ENCODE results near the gene TNXB. TPM values are rescaled to one million over a fixed set of nuclear protein-coding genes. Genes with fewer than 3 reads are reported as not detected.

Gene TNXB
- polyA plus RNA-seq, 1 donor from 2014 or later: 3.3 TPM

- Histone ChIP-seq H3K79me2 (replicated peaks; ENCODE audit: insufficient read depth, low read length) (no peaks in the 10 kb centered on the region), H3K9me3 (ENCODE audit: low read length) (no peaks in the 10 kb centered on the region), H3K27me3 (ENCODE audit: insufficient read depth, low read depth, low read length) (no peaks in the 10 kb centered on the region), H3K9ac (ENCODE audit: low read length) (no peak overlapping the region), H3K4me3 (ENCODE audit: low read length) (no peak overlapping the region), H2AFZ (ENCODE audit: low read depth, low read length) (no peak overlapping the region), H3K36me3 (ENCODE audit: insufficient read depth, low read length) (no peaks in the 10 kb centered on the region), H3F3A (ENCODE audit: insufficient read depth, low read length, poor library complexity, severe bottlenecking) (no peaks in the 10 kb centered on the region), H3K27ac (ENCODE audit: low read length) (no peak overlapping the region), H4K20me1 (ENCODE audit: insufficient read depth) (no peaks in the 10 kb centered on the region), H3K9me2 (ENCODE audit: insufficient read depth, low read length) (no peaks in the 10 kb centered on the region), H3K4me2 (ENCODE audit: low read length) (no peak overlapping the region)
- TF ChIP-seq TAF1 (IDR thresholded peaks at IDR 0.05; ENCODE audit: low read depth): no peak
- no peak for TF ChIP-seq SMC3 (conservative IDR thresholded peaks at IDR 0.05; ENCODE audit: poor library complexity)
- TF ChIP-seq EP300 (conservative IDR thresholded peaks at IDR 0.05; ENCODE audit: poor library complexity, severe bottlenecking): no peak
- TF ChIP-seq CTCF (IDR thresholded peaks at IDR 0.05; ENCODE audit: poor library complexity, severe bottlenecking): no peak
- no peak for TF ChIP-seq RAD21 (conservative IDR thresholded peaks at IDR 0.05)
- TF ChIP-seq REST (IDR thresholded peaks at IDR 0.05; ENCODE audit: borderline replicate concordance): no peak
- no peak for TF ChIP-seq EZH2 (IDR thresholded peaks at IDR 0.05; ENCODE audit: borderline replicate concordance, insufficient read depth, low read length, poor library complexity, severe bottlenecking)
Measured at GRCh38 chr6:32140420-32141046, 31.4 kb upstream of the TNXB start.

- TF ChIP-seq EZH2 (IDR thresholded peaks at IDR 0.05; ENCODE audit: borderline replicate concordance, insufficient read depth, low read length, poor library complexity, severe bottlenecking) (no peak), CTCF (IDR thresholded peaks at IDR 0.05; ENCODE audit: poor library complexity, severe bottlenecking) (no peak), REST (IDR thresholded peaks at IDR 0.05; ENCODE audit: borderline replicate concordance) (no peak), SMC3 (conservative IDR thresholded peaks at IDR 0.05; ENCODE audit: poor library complexity) (no peak), RAD21 (conservative IDR thresholded peaks at IDR 0.05) (no peak), MXI1 (conservative IDR thresholded peaks at IDR 0.05; ENCODE audit: poor library complexity, severe bottlenecking) (no peak), EP300 (conservative IDR thresholded peaks at IDR 0.05; ENCODE audit: poor library complexity, severe bottlenecking) (no peak), POLR2AphosphoS5 (IDR thresholded peaks at IDR 0.05) (no peak)
- no peak overlapping the region for H2AFZ ChIP-seq (ENCODE audit: low read depth, low read length)
- no peak overlapping the region for H3K4me2 ChIP-seq (ENCODE audit: low read length)
- no peak overlapping the region for H3K9ac ChIP-seq (ENCODE audit: low read length)
- no peaks in the 10 kb centered on the region for H3K27me3 ChIP-seq (ENCODE audit: insufficient read depth, low read depth, low read length)
- no peaks in the 10 kb centered on the region for H4K20me1 ChIP-seq (ENCODE audit: insufficient read depth)
- H3K79me2 ChIP-seq (replicated peaks; ENCODE audit: insufficient read depth, low read length): no peaks in the 10 kb centered on the region
- no peak overlapping the region for H3K27ac ChIP-seq (ENCODE audit: low read length)
- no peak overlapping the region for H3K4me3 ChIP-seq (ENCODE audit: low read length)
- H3K36me3 ChIP-seq (ENCODE audit: insufficient read depth, low read length): no peaks in the 10 kb centered on the region
- no peaks in the 10 kb centered on the region for H3K9me3 ChIP-seq (ENCODE audit: low read length)
- no peaks in the 10 kb centered on the region for H3K9me2 ChIP-seq (ENCODE audit: insufficient read depth, low read length)
- H3F3A ChIP-seq (ENCODE audit: insufficient read depth, low read length, poor library complexity, severe bottlenecking): no peaks in the 10 kb centered on the region
Measured at GRCh38 chr6:32139590-32139989, 30.5 kb upstream of the TNXB start.

Data from neural cell (in vitro differentiated cells).